ENCODE results near the gene PCDHB3.
"Not testable (repeated sequence)": the region's sequence is repeated elsewhere in the genome, so short reads cannot be mapped to it uniquely, and the experiment has no call there.

The PCDHB3 gene

GRCh38 chr5:141100243-141100805 is at the start of gene PCDHB3:
Gene PCDHB3 (plus strand): TSS chr5:141100473. CDS start chr5:141100650, 177 bp downstream.
- DNase-seq (ENCODE audit: low read depth in 2 of 2): no peak

- no peak for DNase-seq (ENCODE audit: low read depth in 2 of 2)
Measured at GRCh38 chr5:141050622-141051520, 49.4 kb upstream of the PCDHB3 start, which contains the start of gene PCDHB1. Gene PCDHB1 (plus strand): TSS chr5:141051374. CDS start chr5:141051471, 97 bp downstream.

GRCh38 chr5:141051521-141051866 is 48.8 kb upstream of the PCDHB3 start:
- DNase-seq (ENCODE audit: low read depth in 2 of 2): no peak

- no peak for DNase-seq (ENCODE audit: low read depth in 2 of 2)
Measured at GRCh38 chr5:141077826-141078225, 22.4 kb upstream of the PCDHB3 start.

GRCh38 chr5:141082228-141082627 is 18.0 kb upstream of the PCDHB3 start:
- no peak for DNase-seq (ENCODE audit: low read depth in 2 of 2)

GRCh38 chr5:141084487-141084989 is 15.7 kb upstream of the PCDHB3 start:
- no peak for DNase-seq (ENCODE audit: low read depth in 2 of 2)

- no peak for DNase-seq (ENCODE audit: low read depth in 2 of 2)
Measured at GRCh38 chr5:141094481-141095262, 5.6 kb upstream of the PCDHB3 start, which contains the start of gene PCDHB2. Gene PCDHB2 (plus strand): TSS chr5:141094615. CDS start chr5:141094791, 176 bp downstream.

- no peak for DNase-seq (ENCODE audit: low read depth in 2 of 2)
Measured at GRCh38 chr5:141095263-141095641, 5.0 kb upstream of the PCDHB3 start.

- not testable (repeated sequence) for DNase-seq (ENCODE audit: low read depth in 2 of 2)
Measured at GRCh38 chr5:141096181-141096580, 4.1 kb upstream of the PCDHB3 start.

- DNase-seq (ENCODE audit: low read depth in 2 of 2): not testable (repeated sequence)
Measured at GRCh38 chr5:141096586-141096985, 3.7 kb upstream of the PCDHB3 start.

- no peak for DNase-seq (ENCODE audit: low read depth in 2 of 2)
Measured at GRCh38 chr5:141101059-141101458, 786 bp downstream of the PCDHB3 start.

GRCh38 chr5:141102070-141102469 is 1.8 kb downstream of the PCDHB3 start:
- not testable (repeated sequence) for DNase-seq (ENCODE audit: low read depth in 2 of 2)

GRCh38 chr5:141102471-141102870 is 2.2 kb downstream of the PCDHB3 start:
- not testable (repeated sequence) for DNase-seq (ENCODE audit: low read depth in 2 of 2)

- no peak for DNase-seq (ENCODE audit: low read depth in 2 of 2)
Measured at GRCh38 chr5:141105350-141105749, 5.1 kb downstream of the PCDHB3 start.

- no peak for DNase-seq (ENCODE audit: low read depth in 2 of 2)
Measured at GRCh38 chr5:141119250-141119649, 19.0 kb downstream of the PCDHB3 start.

GRCh38 chr5:141121563-141121962 is 21.3 kb downstream of the PCDHB3 start, which contains the start of gene PCDHB4:
Gene PCDHB4 (plus strand): TSS chr5:141121818. CDS start chr5:141121999, 181 bp downstream.
- DNase-seq (ENCODE audit: low read depth in 2 of 2): no peak

- DNase-seq (ENCODE audit: low read depth in 2 of 2): no peak
Measured at GRCh38 chr5:141121985-141122384, 21.7 kb downstream of the PCDHB3 start.

GRCh38 chr5:141123396-141124135 is 23.3 kb downstream of the PCDHB3 start:
- not testable (repeated sequence) for DNase-seq (ENCODE audit: low read depth in 2 of 2)

GRCh38 chr5:141127305-141127704 is 27.0 kb downstream of the PCDHB3 start:
- no peak for DNase-seq (ENCODE audit: low read depth in 2 of 2)

- DNase-seq (ENCODE audit: low read depth in 2 of 2): no peak
Measured at GRCh38 chr5:141135030-141135717, 34.9 kb downstream of the PCDHB3 start, which contains the start of gene PCDHB5. Gene PCDHB5 (plus strand): TSS chr5:141135206. CDS start chr5:141135435, 229 bp downstream.
